ENCODE measurements around the gene KIF13A.
"Not testable (repeated sequence)": the region's sequence is repeated elsewhere in the genome, so short reads cannot be mapped to it uniquely, and the experiment has no call there.

Gene KIF13A

GRCh38 chr6:17900011-17900410 is 87.4 kb downstream of the KIF13A start:
- no peak for TF ChIP-seq CTCF (conservative IDR thresholded peaks at IDR 0.05; ENCODE audit: low read length)
- DNase-seq (ENCODE audit: low read depth), result no peak
- no peak overlapping the region for H3K4me3 ChIP-seq (ENCODE audit: low read length)

GRCh38 chr6:17899491-17899890 is 87.9 kb downstream of the KIF13A start:
- no peak for TF ChIP-seq CTCF (conservative IDR thresholded peaks at IDR 0.05; ENCODE audit: low read length)
- H3K4me3 ChIP-seq (ENCODE audit: low read length), result no peak overlapping the region
- no peak for DNase-seq (ENCODE audit: low read depth)

- no peak for TF ChIP-seq CTCF (conservative IDR thresholded peaks at IDR 0.05; ENCODE audit: low read length)
- DNase-seq (ENCODE audit: low read depth), result no peak
Observed at GRCh38 chr6:17897681-17898080, 89.8 kb downstream of the KIF13A start.

GRCh38 chr6:17894905-17895304 is 92.5 kb downstream of the KIF13A start:
- no peak for TF ChIP-seq CTCF (conservative IDR thresholded peaks at IDR 0.05; ENCODE audit: low read length)
- H3K4me3 ChIP-seq (ENCODE audit: low read length), result no peak overlapping the region
- no peak for DNase-seq (ENCODE audit: low read depth)

More at GRCh38 chr6:17897681-17898080, 89.8 kb downstream of the KIF13A start:
- no peak overlapping the region for H3K4me3 ChIP-seq (ENCODE audit: low read length)

- no peak overlapping the region for H3K4me3 ChIP-seq (ENCODE audit: low read length)
- TF ChIP-seq CTCF (conservative IDR thresholded peaks at IDR 0.05; ENCODE audit: low read length), result no peak
- no peak for DNase-seq (ENCODE audit: low read depth)
Observed at GRCh38 chr6:17894191-17894590, 93.2 kb downstream of the KIF13A start.

GRCh38 chr6:17892097-17892686 is 95.2 kb downstream of the KIF13A start:
- H3K4me3 ChIP-seq (ENCODE audit: low read length), result no peak overlapping the region
- DNase-seq (ENCODE audit: low read depth), result no peak
- TF ChIP-seq CTCF (conservative IDR thresholded peaks at IDR 0.05; ENCODE audit: low read length), result no peak

GRCh38 chr6:17890309-17890708 is 97.1 kb downstream of the KIF13A start:
- no peak for TF ChIP-seq CTCF (conservative IDR thresholded peaks at IDR 0.05; ENCODE audit: low read length)
- DNase-seq (ENCODE audit: low read depth), result no peak
- H3K4me3 ChIP-seq (ENCODE audit: low read length), result no peak overlapping the region

GRCh38 chr6:17889777-17890176 is 97.7 kb downstream of the KIF13A start:
- not testable (repeated sequence) for DNase-seq (ENCODE audit: low read depth); H3K4me3 ChIP-seq (ENCODE audit: low read length)
